K562 (cell line): ENCODE results near the gene PCED1B. TPM values are rescaled to one million over a fixed set of nuclear protein-coding genes. Genes with fewer than 3 reads are reported as not detected.

Experiments used
- ASH1L ChIP-seq: fragments of 450-650 bp; IDR thresholded peaks from 2 replicates; pipeline ENCODE4 v1.6.1; 2018; ENCODE audit warnings: borderline replicate concordance, mild to moderate bottlenecking, low read depth; ENCODE audit not compliant: partially characterized antibody
- CHAMP1 ChIP-seq: fragments of 450-650 bp; IDR thresholded peaks from 2 replicates; pipeline ENCODE4 v1.6.1; 2016; ENCODE audit warnings: mild to moderate bottlenecking
- CREB3L1 ChIP-seq: fragments of 450-650 bp; IDR thresholded peaks from 2 replicates; pipeline ENCODE4 v1.6.1; 2014; ENCODE audit warnings: low read depth, mild to moderate bottlenecking, moderate library complexity, borderline replicate concordance
- CREM ChIP-seq: IDR thresholded peaks from 2 replicates; pipeline ENCODE4 v1.6.1; 2014; ENCODE audit warnings: antibody characterized with exemption, low read depth
- ETV1 ChIP-seq: fragments of 450-650 bp; conservative IDR thresholded peaks from 2 replicates; pipeline ENCODE4 v1.6.1; 2016; ENCODE audit warnings: missing genetic modification characterization, control low read depth, low read depth, missing compliant biosample characterization
- HDGF ChIP-seq: fragments of 450-650 bp; IDR thresholded peaks from 2 replicates; pipeline ENCODE4 v1.6.1; 2016
- MNT ChIP-seq, 2 experiments: fragments of 450-650 bp; conservative IDR thresholded peaks; 2 replicates each; pipeline ENCODE4 v1.6.1; 2017; ENCODE audit warnings: mild to moderate bottlenecking in 2 of 2, moderate library complexity in 2 of 2
- NEUROD1 ChIP-seq: fragments of 150-350 bp; IDR thresholded peaks from 2 replicates; pipeline ENCODE4 v1.6.1; 2014; ENCODE audit warnings: borderline replicate concordance, low read length, low read depth; ENCODE audit not compliant: partially characterized antibody
- PHF8 ChIP-seq: fragments of 200-600 bp; sonication (generic); IDR thresholded peaks from 2 replicates; pipeline ENCODE4 v1.6.1; 2012; ENCODE audit warnings: mixed run types, mild to moderate bottlenecking, inconsistent platforms, low read length, moderate library complexity, borderline replicate concordance
- PKNOX1 ChIP-seq: fragments of 450-650 bp; IDR thresholded peaks from 2 replicates; pipeline ENCODE4 v1.6.1; 2016
- POLR2G ChIP-seq: fragments of 200-400 bp; formaldehyde crosslinking; IDR thresholded peaks from 2 replicates; pipeline ENCODE4 v1.6.1; 2017; ENCODE audit warnings: low read depth, mild to moderate bottlenecking, antibody characterized with exemption, low read length, moderate library complexity
- RBBP5 ChIP-seq: fragments of 200-600 bp; sonication (generic); IDR thresholded peaks from 2 replicates; pipeline ENCODE4 v1.6.1; 2012; ENCODE audit warnings: borderline replicate concordance, mild to moderate bottlenecking, low read length, control low read depth, inconsistent platforms; ENCODE audit not compliant: insufficient read depth, poor library complexity, severe bottlenecking
- TBP ChIP-seq: optimal IDR thresholded peaks from 2 replicates; pipeline ENCODE3; 2011; ENCODE audit warnings: low read depth, low read length, improper control_type of control experiment
- XRCC3 ChIP-seq: fragments of 450-650 bp; IDR thresholded peaks from 2 replicates; pipeline ENCODE4 v1.6.1; 2017; ENCODE audit warnings: mild to moderate bottlenecking, moderate library complexity
- ZBTB2 ChIP-seq: fragments of 450-650 bp; IDR thresholded peaks from 2 replicates; pipeline ENCODE4 v1.6.1; 2016; ENCODE audit warnings: antibody characterized with exemption
- ZFP30 ChIP-seq: fragments of 250-450 bp; sonication (Bioruptor Pico); IDR thresholded peaks from 2 replicates; pipeline ENCODE4 v1.8.0; 2022; ENCODE audit warnings: moderate library complexity, mild to moderate bottlenecking, inconsistent platforms, borderline replicate concordance
- polyA plus RNA-seq, 8 experiments: library from polyadenylated mRNA; depleted of rRNA in 4 of 8; stranded (reverse) in 5 of 8; unstranded in 3 of 8; fragments of >200 nt; fragmentation: Nextera tagmentation in 2 of 8; fragmentation: Illumina TruSeq in 1 of 8; extraction: Ambion mirVana in 2 of 8; extraction: Trizol in 1 of 8; gene quantifications; 2 replicates each; pipeline versions ENCODE4 v1.2.1 to v1.2.3, GENCODE V29; 2011 to 2014; ENCODE audit warnings: inconsistent platforms in 1 of 8, missing spikeins in 1 of 8
- total RNA-seq, 7 experiments: library from RNA; depleted of rRNA in 6 of 7; stranded (reverse); fragments of >200 nt in 6 of 7; fragmentation: Illumina TruSeq in 2 of 7; extraction: Trizol in 2 of 7; gene quantifications; 2 replicates each; pipeline versions ENCODE4 v1.2.1 to v1.2.3, GENCODE V29; 2011 to 2021; ENCODE audit warnings: low replicate concordance in 1 of 7
- TF ChIP-seq, protein P1 (sequence below): sonication (generic); formaldehyde crosslinking; IDR thresholded peaks from 2 replicates; pipeline ENCODE4 v1.8.0; 2022; ENCODE audit warnings: missing genetic modification reagents, mild to moderate bottlenecking, moderate library complexity, borderline replicate concordance

PCED1B gene
- total and polyA plus RNA-seq, 9 of the 15 experiments (the other 6 are each of a cell fraction or from before 2014, with no cell fraction given): 1.2 to 9.3 (median 2.5) TPM

DNA sequence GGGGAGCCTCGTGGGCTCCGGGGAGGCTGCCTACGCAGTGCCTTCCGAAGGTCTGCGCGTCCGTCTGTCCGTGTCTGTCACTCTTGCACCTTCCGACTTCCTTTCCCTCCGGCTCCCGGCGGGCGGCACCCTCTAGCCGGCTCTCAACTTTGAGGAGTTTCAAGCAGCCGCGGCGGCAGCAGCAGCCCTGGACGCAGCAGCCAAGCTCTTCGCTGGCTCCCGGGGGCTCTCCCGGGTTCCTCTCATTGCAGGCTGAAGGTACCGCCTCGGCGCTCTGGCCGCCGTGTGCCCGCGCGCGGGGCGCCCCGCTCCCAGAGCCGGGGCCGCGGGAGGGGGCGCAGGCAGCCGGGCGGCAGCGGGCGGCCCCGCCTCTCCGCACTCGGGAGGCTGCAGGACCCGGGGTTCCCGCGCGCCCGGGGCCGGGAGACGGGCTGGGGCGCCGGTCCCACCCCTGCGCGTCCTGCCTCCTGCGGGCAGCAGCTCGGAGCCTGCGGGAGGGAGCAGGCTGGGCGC lies at the start of gene PCED1B, which contains the start of gene AMIGO2 (continued):
- TF ChIP-seq ZFP30 (CRISPR knock-in tag): no peak
- TF ChIP-seq POLR2G: peak; percentile 86
- peak; percentile 31; the same call in 1 of the 2 replicates for TF ChIP-seq PHF8
- peak; percentile 39 for TF ChIP-seq RBBP5
- TF ChIP-seq XRCC3: no peak
- TF ChIP-seq MNT (conservative IDR thresholded peaks at IDR 0.05): 0 out of 4 replicates have a peak, but pooled peaks have one; percentile 27 to 37
- 0 out of 2 replicates have a peak, but pooled peaks have one; percentile 21 for TF ChIP-seq ETV1 (tag)
- TF ChIP-seq ZBTB2: peak; percentile 34; the same call in 1 of the 2 replicates
- no peak for TF ChIP-seq HDGF
- TF ChIP-seq CREM: peak; percentile 47; the same call in 1 of the 2 replicates
- peak; percentile 88 for TF ChIP-seq PKNOX1
- TF ChIP-seq, protein P1, sequence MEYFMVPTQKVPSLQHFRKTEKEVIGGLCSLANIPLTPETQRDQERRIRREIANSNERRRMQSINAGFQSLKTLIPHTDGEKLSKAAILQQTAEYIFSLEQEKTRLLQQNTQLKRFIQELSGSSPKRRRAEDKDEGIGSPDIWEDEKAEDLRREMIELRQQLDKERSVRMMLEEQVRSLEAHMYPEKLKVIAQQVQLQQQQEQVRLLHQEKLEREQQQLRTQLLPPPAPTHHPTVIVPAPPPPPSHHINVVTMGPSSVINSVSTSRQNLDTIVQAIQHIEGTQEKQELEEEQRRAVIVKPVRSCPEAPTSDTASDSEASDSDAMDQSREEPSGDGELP: peak; percentile 15; the same call in 1 of the 2 replicates
- no peak for TF ChIP-seq ASH1L
- peak; percentile 64; the same call in 1 of the 2 replicates for TF ChIP-seq CREB3L1
- TF ChIP-seq TBP: peak; percentile 47
- no peak; the same call in 1 of the 2 replicates for TF ChIP-seq CHAMP1
- TF ChIP-seq NEUROD1: no peak
